NCI-H146 (cell line): Measurements from ENCODE around the gene SLC38A9.
A peak's percentile ranks its signal among the peaks of the same experiment; 100 is the strongest.
"Not testable (repeated sequence)": the region's sequence is repeated elsewhere in the genome, so short reads cannot be mapped to it uniquely, and the experiment has no call there.

Experiments
- DNase-seq: peaks from one replicate; lab custom pipeline; 2025; lab: John Stamatoyannopoulos, UW

SLC38A9 gene, protein sequence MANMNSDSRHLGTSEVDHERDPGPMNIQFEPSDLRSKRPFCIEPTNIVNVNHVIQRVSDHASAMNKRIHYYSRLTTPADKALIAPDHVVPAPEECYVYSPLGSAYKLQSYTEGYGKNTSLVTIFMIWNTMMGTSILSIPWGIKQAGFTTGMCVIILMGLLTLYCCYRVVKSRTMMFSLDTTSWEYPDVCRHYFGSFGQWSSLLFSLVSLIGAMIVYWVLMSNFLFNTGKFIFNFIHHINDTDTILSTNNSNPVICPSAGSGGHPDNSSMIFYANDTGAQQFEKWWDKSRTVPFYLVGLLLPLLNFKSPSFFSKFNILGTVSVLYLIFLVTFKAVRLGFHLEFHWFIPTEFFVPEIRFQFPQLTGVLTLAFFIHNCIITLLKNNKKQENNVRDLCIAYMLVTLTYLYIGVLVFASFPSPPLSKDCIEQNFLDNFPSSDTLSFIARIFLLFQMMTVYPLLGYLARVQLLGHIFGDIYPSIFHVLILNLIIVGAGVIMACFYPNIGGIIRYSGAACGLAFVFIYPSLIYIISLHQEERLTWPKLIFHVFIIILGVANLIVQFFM

DNA sequence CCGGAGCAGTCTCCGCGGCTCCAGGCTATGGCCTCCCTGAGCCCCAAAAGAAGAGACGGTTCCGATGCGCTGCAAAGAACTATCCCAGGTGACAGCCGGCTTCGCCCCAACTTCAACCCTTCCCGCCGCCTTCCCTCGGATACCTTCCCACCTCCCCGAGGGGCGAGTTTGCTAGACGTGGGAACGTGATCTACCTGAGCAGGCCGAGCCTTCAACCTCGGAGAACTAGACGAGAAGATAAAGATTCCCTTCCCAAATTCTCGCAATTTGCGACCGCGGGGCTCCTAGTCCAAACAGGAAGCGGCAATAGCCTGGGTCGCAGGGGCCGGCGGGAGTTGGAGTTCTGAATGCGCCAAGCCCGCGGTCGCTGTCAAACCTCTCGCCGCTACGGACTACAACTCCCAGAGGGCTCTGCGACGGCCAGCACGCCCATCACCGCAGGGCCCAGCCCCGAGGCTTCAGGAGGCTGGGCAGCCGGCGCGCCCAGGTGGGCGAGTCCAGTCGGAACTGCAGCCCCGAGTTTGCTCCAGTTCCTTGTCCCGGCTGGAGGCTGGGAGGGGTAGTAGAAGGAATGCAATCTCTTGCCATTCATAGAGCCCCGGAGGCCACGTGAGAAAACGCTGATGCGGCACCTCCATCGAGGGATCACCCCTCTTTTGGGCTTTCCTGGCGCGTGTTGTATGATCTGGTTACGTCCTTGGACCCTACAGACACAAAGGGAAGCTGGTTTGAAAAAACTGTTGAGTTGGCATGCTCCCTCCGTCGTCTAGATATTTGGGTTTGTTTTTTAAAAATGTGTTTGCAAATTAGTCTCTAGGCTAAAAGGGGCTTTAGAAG lies at the start of gene SLC38A9:
Gene SLC38A9, minus strand, starts transcription at position 302 of the 837 bp plus-strand sequence. CDS start 14,366 bp downstream, outside the sequence.
- peak; percentile 95 for DNase-seq

DNA sequence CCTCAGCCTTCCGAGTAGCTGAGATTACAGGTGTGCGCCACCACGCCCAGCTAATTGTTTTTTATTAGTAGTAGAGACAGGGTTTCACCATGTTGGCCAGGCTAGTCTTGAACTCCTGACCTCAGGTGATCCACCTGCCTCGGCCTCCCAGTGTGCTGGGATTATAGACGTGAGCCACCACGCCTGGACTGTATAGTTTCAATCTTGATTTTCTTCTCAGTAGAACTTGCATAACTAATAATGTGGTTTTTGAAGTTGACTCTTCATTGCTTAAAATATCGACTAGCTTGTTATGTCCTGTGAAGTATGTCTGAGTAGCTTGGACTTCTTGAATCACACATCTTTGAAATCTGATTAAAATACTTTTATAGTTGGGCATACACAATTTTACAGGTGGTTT lies 49.6 kb upstream of the SLC38A9 start:
- not testable (repeated sequence) for DNase-seq

DNA sequence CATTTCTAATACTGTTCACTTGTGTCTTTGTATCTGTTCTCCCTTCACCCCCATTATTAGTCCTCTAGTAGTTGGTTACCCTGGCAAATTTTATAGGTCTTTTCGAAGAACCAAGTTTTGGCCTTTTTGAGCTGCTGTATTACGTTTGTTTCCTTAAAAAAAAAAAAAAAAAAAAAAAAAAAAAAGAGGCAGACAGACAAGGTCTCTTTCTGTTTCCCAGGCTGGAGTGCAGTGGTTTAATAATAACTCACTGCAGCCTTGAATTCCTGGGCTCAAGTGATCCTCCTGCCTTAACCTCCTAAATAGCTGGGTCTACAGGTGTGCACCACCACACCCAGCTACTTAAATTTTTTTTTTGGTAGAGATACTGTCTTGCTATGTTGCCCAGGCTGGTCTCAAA lies 46.6 kb upstream of the SLC38A9 start:
- DNase-seq = no peak

DNA sequence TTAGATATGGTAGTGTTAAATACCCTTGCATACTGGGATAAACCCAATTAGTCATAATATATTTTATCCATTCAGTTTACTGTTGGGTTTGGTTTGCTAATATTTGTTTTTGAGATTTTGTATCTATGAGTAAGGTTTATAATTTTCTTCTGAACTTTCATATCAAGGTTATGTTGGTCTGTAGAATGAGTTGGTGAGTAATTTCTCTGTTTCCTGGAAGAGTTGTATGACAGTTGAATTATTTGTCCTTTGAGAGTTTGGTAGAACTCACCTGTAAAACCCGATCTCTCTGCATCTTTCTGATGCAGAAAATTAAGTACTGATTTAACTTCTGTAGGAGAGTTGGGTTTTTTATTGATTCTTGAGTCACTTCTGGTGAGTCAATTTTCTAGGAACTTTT lies 46.1 kb upstream of the SLC38A9 start:
- no peak for DNase-seq

DNA sequence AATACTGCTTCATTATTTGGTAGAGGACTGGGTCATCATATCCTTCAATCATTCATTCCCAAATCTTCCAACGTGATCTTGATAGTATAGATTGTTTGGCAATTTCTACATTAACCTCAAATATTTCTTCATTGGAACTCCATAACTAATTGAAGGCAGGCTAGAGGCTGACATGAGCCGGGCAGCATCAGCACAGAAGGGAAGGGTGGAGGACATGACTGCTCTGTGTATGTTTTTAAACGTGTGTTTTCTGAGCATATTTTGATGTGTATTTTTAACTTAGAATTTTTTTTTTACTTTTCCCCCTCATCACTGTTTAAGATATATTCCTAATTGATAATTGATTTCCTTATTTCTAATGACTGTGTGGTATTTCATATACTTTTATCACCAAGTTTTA lies 38.4 kb upstream of the SLC38A9 start:
- DNase-seq = no peak

DNA sequence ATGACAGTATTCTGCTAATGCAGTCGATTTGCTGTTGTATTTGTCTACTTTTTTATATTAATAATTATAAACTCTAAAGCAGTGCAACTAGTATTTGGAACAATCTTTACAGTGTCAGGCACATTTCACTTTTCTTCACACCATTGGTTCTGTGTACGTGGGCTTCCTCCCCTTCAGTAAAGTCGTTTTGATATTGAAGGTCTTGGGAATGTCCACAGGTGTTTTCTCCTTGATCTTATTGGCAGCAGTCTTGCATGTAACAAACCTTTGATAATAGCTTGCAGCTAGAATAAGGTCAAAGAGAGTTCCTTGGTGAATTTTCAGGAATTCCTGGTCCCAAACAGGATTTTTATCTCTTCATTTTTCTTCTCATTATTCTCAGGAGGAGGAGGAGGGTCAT lies 37.9 kb upstream of the SLC38A9 start:
- DNase-seq = no peak

DNA sequence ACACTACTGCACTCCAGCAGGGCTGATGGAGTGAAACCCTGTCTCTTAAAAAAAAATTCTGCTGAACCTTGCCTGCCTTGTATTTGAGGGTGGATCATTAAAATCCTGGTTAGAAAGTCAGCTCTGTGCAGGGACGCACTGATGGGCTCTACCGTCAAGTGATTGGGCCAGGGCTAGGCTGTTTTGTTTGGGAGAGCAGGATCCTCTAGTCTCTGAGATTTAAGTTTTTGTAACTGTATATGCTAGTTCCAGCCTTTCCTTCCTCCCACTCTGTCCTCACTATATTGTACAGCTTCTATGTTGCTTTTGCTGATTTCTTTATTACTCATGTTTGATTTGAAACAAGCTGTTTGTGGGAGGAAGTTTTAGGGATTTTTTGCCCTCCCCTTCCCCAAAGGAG lies 37.3 kb upstream of the SLC38A9 start:
- DNase-seq = no peak

DNA sequence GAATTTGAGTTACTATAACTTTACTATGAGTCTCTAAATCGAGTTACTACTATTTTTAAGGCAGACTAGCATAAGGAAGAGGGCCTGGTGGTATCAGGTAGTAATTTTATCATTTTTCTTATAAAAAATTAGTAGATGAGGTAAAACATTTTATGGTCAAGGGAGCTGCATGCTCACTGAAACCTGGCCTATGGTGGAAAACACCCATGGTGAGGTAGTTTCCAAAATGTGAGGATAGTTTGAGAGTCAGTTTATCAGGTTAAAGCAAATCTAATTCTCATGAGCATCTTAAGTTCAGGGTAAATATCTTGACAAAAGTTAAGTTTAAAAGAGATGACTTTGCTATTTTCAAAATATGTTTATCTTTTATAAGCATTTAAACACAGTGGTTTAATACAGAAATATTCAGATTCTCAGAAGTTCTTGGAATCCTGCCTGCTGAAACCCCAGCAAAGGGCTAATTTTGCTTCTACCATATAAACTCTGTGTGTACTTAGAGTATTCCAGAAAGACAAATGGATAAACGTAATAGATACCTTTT lies 35.7 kb upstream of the SLC38A9 start:
- DNase-seq = no peak

DNA sequence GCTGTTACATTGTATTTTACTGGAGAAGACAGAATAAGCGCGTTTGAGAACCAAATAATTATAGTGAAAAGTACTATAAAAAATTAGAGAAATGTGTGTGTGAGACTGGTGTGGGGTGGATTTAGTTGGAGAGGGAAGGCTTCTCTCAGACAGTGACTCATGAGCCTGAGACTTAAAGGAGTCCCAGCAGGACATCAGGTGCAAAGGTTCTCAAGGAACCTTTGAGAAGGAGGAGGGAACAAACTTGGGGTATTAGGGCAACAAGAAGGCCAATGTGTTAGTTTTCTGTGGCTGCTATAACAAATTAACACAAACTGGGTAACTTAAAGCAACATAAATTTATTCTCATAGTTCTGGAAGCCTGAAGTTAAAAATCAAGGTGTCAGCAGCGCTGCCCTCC lies 30.7 kb upstream of the SLC38A9 start:
- no peak for DNase-seq

DNA sequence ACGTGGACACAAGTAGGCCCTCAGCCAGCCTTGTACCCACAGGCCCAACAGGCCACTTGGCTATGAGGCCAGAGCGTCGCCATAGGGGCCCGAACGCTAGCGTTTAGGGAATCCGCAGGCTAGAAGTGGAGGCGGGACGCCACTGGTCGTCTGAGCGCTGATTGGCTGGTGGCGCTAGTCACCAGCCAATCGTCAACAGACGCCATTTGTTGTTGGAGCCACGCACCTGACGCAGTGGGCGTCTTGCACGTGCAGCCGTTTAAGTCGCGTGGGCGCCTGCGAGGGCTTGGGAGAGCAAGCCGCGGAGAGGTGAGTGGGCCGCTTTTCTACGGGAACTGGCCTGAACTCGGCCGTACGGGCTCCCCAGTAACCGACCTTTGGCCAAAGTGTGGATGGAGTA lies 25.7 kb upstream of the SLC38A9 start, which contains the start of gene DDX4:
Gene DDX4, plus strand, starts transcription at position 269 of the 400 bp plus-strand sequence. CDS start 903 bp downstream, outside the sequence.
- DNase-seq = no peak

DNA sequence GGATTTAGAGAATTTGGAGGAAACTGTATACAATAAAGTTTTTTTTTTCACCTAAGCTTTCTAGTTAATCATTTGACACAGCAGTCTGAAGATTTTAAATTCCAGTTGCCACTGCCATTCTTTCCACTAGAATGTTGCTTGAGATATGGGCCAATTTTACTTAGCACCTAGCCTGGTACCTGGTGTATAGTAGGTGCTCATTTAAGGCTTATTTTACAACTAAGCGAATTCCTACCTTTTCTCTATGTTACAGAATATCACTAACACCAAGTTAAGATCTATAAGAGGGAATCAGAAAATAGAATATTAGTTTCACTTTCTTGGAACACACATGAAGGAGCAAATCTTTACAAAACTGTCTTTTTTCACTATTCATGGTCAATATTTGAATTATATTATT lies 22.5 kb upstream of the SLC38A9 start:
- no peak for DNase-seq

DNA sequence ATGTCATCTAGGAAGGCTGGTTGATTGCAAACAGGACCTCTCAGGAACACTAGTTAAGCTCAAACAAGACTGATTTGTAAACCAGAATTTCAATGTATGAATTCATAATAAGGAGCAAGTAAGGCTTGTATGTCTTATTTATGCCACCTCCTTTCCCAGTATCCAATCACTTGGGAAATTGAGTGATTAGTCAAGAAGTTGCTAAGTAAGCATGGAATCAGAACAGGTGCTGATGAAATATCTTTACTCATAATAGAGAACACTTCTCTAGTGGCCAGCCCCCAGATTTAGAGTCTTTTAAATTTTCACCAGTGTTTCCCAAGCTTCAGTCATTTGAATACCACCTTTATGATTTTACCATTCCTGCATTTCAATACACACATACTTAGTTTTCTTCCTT lies 20.5 kb upstream of the SLC38A9 start:
- no peak for DNase-seq

DNA sequence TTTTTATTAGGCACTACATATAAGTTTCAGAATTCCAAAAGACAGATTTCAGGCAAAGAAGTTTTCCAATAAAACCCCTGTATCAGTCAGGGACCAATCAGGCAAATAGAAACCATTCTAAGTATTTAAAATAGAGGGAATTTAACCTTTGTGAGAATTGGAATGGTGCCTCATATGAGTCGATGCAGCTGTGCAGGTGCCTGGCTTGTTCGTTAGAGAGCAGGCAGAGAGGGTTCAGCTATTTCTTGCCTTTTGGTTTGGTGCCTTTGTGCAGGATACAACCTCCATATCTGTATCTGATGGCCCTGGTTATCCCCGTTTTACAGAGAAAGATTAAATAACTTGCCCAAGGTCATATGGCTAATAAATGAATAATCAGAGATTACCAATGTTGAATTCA lies 19.7 kb upstream of the SLC38A9 start:
- DNase-seq = no peak

DNA sequence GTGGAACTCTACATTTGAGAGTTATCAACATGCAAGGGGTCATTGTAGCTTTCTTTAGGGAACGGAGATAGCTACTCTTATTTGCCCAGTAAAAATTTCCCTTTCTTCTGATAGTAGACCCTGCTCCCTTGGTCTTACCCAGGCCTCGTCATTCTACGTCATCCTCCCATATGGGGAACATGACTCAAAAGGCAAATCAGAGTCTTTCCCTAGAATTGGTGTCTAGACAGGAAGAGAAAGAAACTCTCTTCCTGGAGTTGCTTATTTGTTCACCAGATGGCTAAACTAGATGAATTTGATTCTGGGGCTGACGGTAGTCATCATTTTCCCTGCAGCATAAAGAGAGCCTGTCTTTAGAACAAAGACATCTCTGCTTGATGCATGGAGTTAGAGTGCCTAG lies 12.2 kb upstream of the SLC38A9 start:
- DNase-seq = no peak

DNA sequence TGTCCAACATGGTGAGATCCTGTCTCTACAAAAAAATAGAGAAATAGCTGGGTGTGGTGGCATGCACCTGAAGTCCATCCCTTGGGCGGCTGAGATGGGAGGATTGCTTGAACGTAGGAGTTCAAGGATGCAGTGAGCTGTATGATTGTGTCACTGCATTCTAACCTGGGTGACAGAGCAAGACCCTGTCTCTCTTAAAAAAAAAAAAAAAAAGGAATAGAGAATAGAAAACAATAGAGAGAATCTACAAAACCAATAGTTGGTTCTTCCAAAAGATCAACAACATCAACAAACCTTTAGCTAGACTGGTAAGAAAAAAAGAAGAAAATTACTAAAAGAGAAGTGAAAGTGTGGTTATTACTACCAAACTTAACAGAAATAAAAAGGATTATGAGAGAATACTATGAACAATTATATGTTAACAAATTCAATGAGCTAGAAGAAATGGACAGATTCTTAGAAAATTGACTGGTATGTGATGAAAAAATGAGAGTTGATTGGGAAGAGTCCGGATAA lies 8.1 kb upstream of the SLC38A9 start:
- DNase-seq = no peak

DNA sequence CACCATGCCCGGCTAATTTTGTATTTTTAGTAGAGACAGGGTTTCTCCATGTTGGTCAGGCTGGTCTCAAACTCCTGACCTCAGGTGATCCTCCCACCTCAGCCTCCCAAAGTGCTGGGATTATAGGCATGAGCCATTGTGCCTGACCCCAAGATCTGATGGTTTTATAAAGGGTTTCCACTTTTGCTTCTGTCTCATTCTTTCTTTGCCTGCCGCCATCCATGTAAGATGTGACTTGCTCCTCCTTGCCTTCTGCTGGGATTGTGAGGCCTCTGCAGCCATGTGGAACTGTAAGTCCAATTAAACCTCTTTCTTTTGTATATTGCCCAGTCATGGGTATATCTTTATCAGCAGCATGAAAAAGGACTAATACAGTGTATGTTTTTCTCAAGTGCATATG lies 6.9 kb upstream of the SLC38A9 start:
- DNase-seq = not testable (repeated sequence)

DNA sequence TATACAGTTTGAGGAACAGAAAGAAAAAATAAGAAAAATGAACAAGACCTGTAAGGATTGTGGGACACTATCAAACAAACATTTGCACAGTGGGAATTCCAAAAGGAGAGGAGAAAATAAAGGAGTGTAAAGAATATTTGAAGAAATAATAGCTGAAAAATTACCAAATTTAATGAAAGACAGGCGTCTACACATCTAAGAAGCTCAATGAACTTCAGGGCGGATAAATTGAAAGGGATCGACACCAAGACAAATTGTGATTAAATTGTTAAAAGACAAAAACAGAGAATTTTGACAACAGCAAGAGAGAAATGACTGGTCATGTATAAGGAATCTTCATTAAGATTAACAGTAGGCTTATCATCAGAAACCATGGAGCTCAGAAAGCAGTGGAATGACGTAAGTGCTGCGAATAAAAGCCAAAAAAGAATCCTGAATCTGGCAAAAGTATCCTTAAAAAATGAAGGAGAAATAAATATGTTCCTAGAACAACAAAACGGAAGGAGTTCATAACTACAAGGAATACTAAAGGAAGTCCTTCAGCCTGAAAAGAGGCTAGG lies 3.5 kb upstream of the SLC38A9 start:
- DNase-seq = no peak

DNA sequence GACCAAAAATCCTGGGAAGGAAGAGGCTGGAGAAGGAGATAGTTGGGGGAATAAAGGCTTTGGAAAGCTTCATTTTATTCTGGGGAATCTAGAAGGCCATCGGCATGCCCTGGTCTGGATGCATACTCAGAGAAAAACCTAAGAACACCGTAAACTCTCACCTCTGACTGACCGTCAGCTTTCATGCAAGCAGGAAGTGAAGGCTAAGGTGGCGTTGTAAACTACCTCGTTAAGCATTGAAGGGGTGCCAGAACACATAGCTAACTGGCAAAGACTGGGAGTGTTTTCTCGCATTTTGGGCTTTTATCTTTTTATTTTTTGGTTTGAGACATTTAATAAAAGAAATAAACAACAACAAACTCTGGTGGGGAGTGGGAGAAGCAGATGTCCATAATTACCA lies 2.6 kb upstream of the SLC38A9 start:
- no peak for DNase-seq

DNA sequence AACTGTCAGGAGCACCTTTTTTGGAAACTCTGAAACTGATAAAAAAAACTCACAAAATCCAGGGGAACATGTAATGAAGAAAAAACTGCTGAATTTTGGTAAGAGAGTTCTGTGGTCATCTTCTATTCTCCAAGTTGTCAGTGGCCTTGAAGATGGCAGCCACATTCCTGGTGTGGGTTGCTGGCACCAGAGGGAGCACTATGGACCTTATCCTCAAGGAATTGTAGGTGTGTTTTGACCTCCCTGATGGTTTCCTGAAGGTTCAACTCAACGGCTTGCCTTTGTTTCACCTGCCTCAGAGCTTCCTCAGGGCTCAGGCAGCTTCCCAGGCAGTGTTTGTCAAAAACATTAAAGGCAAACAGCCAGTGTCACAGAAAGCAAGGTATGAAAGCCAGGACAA lies 2.2 kb upstream of the SLC38A9 start:
- no peak for DNase-seq

DNA sequence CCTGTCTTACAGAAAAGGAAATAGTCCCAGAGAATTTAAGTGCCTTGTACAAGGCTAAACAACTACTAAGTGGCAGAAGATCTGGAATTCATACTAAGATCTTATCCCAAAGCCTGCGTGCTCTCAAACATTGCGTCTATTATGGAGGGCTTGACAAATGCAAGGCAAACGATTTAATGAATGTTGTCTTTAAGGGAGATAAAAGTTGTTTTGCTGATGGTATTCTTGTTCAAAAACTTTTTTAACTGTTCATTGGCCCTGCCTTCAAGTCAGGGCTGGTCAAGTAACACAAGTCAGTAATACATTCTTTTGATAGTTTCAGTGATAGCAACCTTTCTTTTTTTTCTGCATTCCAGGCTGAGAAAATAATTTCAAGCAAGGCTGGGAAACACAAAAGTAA lies 1.7 kb upstream of the SLC38A9 start:
- no peak for DNase-seq

DNA sequence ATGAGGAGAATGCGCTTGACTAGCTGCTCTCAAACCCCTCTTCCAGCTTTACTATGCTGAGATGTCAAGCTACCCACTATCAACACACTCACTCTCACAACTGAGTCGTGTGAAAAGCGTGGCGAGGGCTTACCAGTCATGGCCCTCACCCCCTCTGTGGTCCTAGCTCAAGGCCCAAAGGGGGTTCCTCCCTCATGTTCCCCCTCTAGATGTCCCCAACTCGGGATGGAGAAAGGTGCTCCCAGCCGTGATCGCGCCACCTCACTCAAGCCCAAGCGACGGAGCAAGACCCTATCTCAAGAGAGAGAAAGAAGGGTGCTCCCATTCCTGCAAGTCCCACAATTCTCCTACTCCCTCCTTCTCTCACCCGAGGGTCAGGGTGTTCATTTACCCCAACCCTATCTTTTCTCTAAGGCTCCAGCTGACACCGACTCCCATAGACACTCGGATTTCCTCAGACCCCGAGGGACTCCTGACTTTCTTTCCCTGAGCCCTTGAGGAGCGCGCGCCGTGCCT lies 559 bp downstream of the SLC38A9 start:
- no peak for DNase-seq

DNA sequence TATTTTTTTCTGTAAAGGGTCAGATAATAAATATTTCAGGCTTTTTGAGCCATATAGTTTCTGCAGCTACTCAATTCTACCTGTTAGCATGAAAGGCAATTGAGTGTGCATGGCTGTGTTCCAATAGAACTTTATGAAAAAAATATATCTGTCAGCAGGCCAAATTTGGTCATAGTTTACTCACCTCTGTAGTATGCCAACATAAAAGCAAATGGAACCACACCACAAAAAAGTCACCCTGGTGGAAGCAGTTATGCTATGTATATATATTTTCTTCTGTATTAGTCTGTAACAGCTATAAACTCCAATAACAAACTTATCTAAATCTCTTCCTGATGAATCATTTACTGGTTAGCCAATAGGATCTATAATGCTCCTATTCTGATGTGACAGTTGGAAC lies 3.4 kb downstream of the SLC38A9 start:
- DNase-seq = no peak
